Measurements from ENCODE around the gene CYP26B1. TPM values are rescaled to one million over a fixed set of nuclear protein-coding genes. Genes with fewer than 3 reads are reported as not detected.

CYP26B1 gene
- total and polyA plus RNA-seq, 2 experiments from 2014 or later = 3.9 to 6.5 TPM

GRCh38 chr2:72094701-72095100 lies 53.0 kb downstream of the CYP26B1 start:
- H2AFZ ChIP-seq = no peak overlapping the region
- no peak overlapping the region for H3K27ac ChIP-seq
- TF ChIP-seq EZH2phosphoT487 (IDR thresholded peaks at IDR 0.05; ENCODE audit: low read depth, severe bottlenecking, unreplicated experiment) = no peak
- no peak for TF ChIP-seq CTCF (IDR thresholded peaks at IDR 0.05; ENCODE audit: poor library complexity)
- TF ChIP-seq EZH2 (IDR thresholded peaks at IDR 0.05; ENCODE audit: borderline replicate concordance) = no peak
- no peak overlapping the region for H3K4me2 ChIP-seq
- H3K36me3 ChIP-seq (replicated peaks; ENCODE audit: insufficient read depth, low read depth) = no peaks in the 10 kb centered on the region
- H3K4me3 ChIP-seq = no peak overlapping the region
- no peaks in the 10 kb centered on the region for H3K79me2 ChIP-seq
- no peaks in the 10 kb centered on the region for H3K4me1 ChIP-seq (ENCODE audit: insufficient read depth)
- H3K9me3 ChIP-seq (ENCODE audit: low read depth) = no peaks in the 10 kb centered on the region
- DNase-seq (ENCODE audit: low spot score) = no peak
- 100% methylated on average over 3 of the region's 4 CpGs for WGBS (ENCODE audit: low lambda C conversion rate, missing lambda C conversion rate)
- H3K27me3 ChIP-seq = peaks cover 8% of the 10 kb centered on the region
- H4K20me1 ChIP-seq (ENCODE audit: insufficient read depth, poor library complexity, severe bottlenecking) = no peaks in the 10 kb centered on the region
- no peaks in the 10 kb centered on the region for H3K9me2 ChIP-seq (replicated peaks; ENCODE audit: insufficient read depth)

- Histone ChIP-seq H3K9me2 (replicated peaks; ENCODE audit: insufficient read depth) (no peaks in the 10 kb centered on the region), H3K4me2 (no peak overlapping the region), H3K9me3 (ENCODE audit: low read depth) (no peaks in the 10 kb centered on the region), H3K36me3 (replicated peaks; ENCODE audit: insufficient read depth, low read depth) (no peaks in the 10 kb centered on the region), H3K27me3 (peaks cover 3% of the 10 kb centered on the region), H3K4me3 (no peak overlapping the region), H2AFZ (no peak overlapping the region), H3K79me2 (no peaks in the 10 kb centered on the region), H3K4me1 (ENCODE audit: insufficient read depth) (no peaks in the 10 kb centered on the region), H4K20me1 (ENCODE audit: insufficient read depth, poor library complexity, severe bottlenecking) (no peaks in the 10 kb centered on the region), H3K27ac (no peak overlapping the region)
- WGBS (ENCODE audit: low lambda C conversion rate, missing lambda C conversion rate) = 82% methylated on average over 6 of the region's 6 CpGs
- DNase-seq (ENCODE audit: low spot score) = no peak
- TF ChIP-seq CTCF (IDR thresholded peaks at IDR 0.05; ENCODE audit: poor library complexity) (no peak), EZH2phosphoT487 (IDR thresholded peaks at IDR 0.05; ENCODE audit: low read depth, severe bottlenecking, unreplicated experiment) (no peak), EZH2 (IDR thresholded peaks at IDR 0.05; ENCODE audit: borderline replicate concordance) (no peak)
Measured at GRCh38 chr2:72092111-72092510, 55.6 kb downstream of the CYP26B1 start.

- DNase-seq (ENCODE audit: low spot score) = no peak
- Histone ChIP-seq H3K4me2 (no peak overlapping the region), H2AFZ (no peak overlapping the region), H4K20me1 (ENCODE audit: insufficient read depth, poor library complexity, severe bottlenecking) (no peaks in the 10 kb centered on the region), H3K9me2 (replicated peaks; ENCODE audit: insufficient read depth) (no peaks in the 10 kb centered on the region), H3K27ac (no peak overlapping the region), H3K4me1 (ENCODE audit: insufficient read depth) (no peaks in the 10 kb centered on the region), H3K4me3 (no peak overlapping the region), H3K36me3 (replicated peaks; ENCODE audit: insufficient read depth, low read depth) (no peaks in the 10 kb centered on the region), H3K9me3 (ENCODE audit: low read depth) (no peaks in the 10 kb centered on the region), H3K27me3 (no peaks in the 10 kb centered on the region), H3K79me2 (no peaks in the 10 kb centered on the region)
- TF ChIP-seq CTCF (IDR thresholded peaks at IDR 0.05; ENCODE audit: poor library complexity) (no peak), EZH2 (IDR thresholded peaks at IDR 0.05; ENCODE audit: borderline replicate concordance) (no peak)
- 92% methylated on average over 4 of the region's 4 CpGs for WGBS (ENCODE audit: low lambda C conversion rate, missing lambda C conversion rate)
Measured at GRCh38 chr2:72090781-72091482, 56.7 kb downstream of the CYP26B1 start.
